ENCODE measurements around the gene NUS1.
"Not testable (repeated sequence)": the region's sequence is repeated elsewhere in the genome, so short reads cannot be mapped to it uniquely, and the experiment has no call there.

NUS1 gene

GRCh38 chr6:117711369-117711768 lies 36.1 kb downstream of the NUS1 start:
- peak; percentile 14 for DNase-seq (ENCODE audit: low read depth)

- no peak for DNase-seq (ENCODE audit: low read depth)
Observed at GRCh38 chr6:117718895-117719294, 43.6 kb downstream of the NUS1 start.

GRCh38 chr6:117721520-117721919 lies 46.3 kb downstream of the NUS1 start:
- DNase-seq (ENCODE audit: low read depth), result not testable (repeated sequence)

GRCh38 chr6:117728626-117729025 lies 53.4 kb downstream of the NUS1 start:
- DNase-seq (ENCODE audit: low read depth), result no peak

- no peak for DNase-seq (ENCODE audit: low read depth)
Observed at GRCh38 chr6:117729613-117730012, 54.3 kb downstream of the NUS1 start.

- peak; percentile 22 for DNase-seq (ENCODE audit: low read depth)
Observed at GRCh38 chr6:117733341-117733740, 58.1 kb downstream of the NUS1 start.

GRCh38 chr6:117739869-117740268 lies 64.6 kb downstream of the NUS1 start:
- no peak for DNase-seq (ENCODE audit: low read depth)

GRCh38 chr6:117740605-117741004 lies 65.3 kb downstream of the NUS1 start:
- no peak for DNase-seq (ENCODE audit: low read depth)

GRCh38 chr6:117750675-117751074 lies 75.4 kb downstream of the NUS1 start:
- DNase-seq (ENCODE audit: low read depth), result not testable (repeated sequence)

Data from ELR (cell line).